CD4-positive, alpha-beta T cell treated with Interleukin-10 for 1 hour (primary cell): ENCODE measurements around the gene RNF32.
"Not testable (repeated sequence)": the region's sequence is repeated elsewhere in the genome, so short reads cannot be mapped to it uniquely, and the experiment has no call there.

Source experiments
- DNase-seq: peaks from one replicate; pipeline ENCODE4 v3.0.0-alpha.2; 2020

The RNF32 gene

GRCh38 chr7:156676263-156676662 is 35.7 kb downstream of the RNF32 start:
- no peak for DNase-seq

- no peak for DNase-seq
Observed at GRCh38 chr7:156677374-156678054, 36.9 kb downstream of the RNF32 start.

- no peak for DNase-seq
Observed at GRCh38 chr7:156680281-156680680, 39.7 kb downstream of the RNF32 start.

- DNase-seq: no peak
Observed at GRCh38 chr7:156682928-156683327, 42.4 kb downstream of the RNF32 start.

GRCh38 chr7:156684251-156684650 is 43.7 kb downstream of the RNF32 start:
- DNase-seq: no peak

GRCh38 chr7:156684661-156685060 is 44.1 kb downstream of the RNF32 start:
- DNase-seq: no peak

- DNase-seq: no peak
Observed at GRCh38 chr7:156691764-156692163, 51.2 kb downstream of the RNF32 start.

GRCh38 chr7:156692849-156693248 is 52.3 kb downstream of the RNF32 start:
- no peak for DNase-seq

GRCh38 chr7:156693627-156694026 is 53.1 kb downstream of the RNF32 start:
- no peak for DNase-seq

GRCh38 chr7:156697283-156697682 is 56.7 kb downstream of the RNF32 start:
- not testable (repeated sequence) for DNase-seq

- DNase-seq: not testable (repeated sequence)
Observed at GRCh38 chr7:156698512-156698911, 57.9 kb downstream of the RNF32 start.

GRCh38 chr7:156701787-156702186 is 61.2 kb downstream of the RNF32 start:
- not testable (repeated sequence) for DNase-seq

- no peak for DNase-seq
Observed at GRCh38 chr7:156702399-156702798, 61.8 kb downstream of the RNF32 start.

- no peak for DNase-seq
Observed at GRCh38 chr7:156703209-156703608, 62.6 kb downstream of the RNF32 start.

GRCh38 chr7:156703773-156704482 is 63.4 kb downstream of the RNF32 start:
- DNase-seq: no peak

- no peak for DNase-seq
Observed at GRCh38 chr7:156722043-156722826, 81.7 kb downstream of the RNF32 start.

GRCh38 chr7:156725073-156725472 is 84.5 kb downstream of the RNF32 start:
- DNase-seq: no peak

GRCh38 chr7:156725936-156726335 is 85.4 kb downstream of the RNF32 start:
- no peak for DNase-seq
